Panc1 (cell line): ENCODE measurements around the gene ZNF81. TPM values are rescaled to one million over a fixed set of nuclear protein-coding genes. Genes with fewer than 3 reads are reported as not detected.
"Not testable (repeated sequence)": the region's sequence is repeated elsewhere in the genome, so short reads cannot be mapped to it uniquely, and the experiment has no call there.

Experiments
- ATAC-seq: fragments of 200-7000 bp; cut with Tn5 transposase; 2 replicates; pipeline ENCODE4 v1.9.1; 2020; ENCODE audit warnings: mild to moderate bottlenecking, moderate library complexity
- BruUV-seq: library from RNA; stranded (reverse); fragments of 400-500 nt; replicated peaks from 2 replicates; lab custom pipeline; 2021; lab: Mats Ljungman, UMichigan
- CTCF ChIA-PET: fragments of 300-600 bp; sonication (Branson Sonifier 250); formaldehyde crosslinking; loops from one replicate; lab custom pipeline; 2022; ENCODE audit warnings: antibody characterized with exemption; lab: Charles Lee
- POLR2A ChIA-PET: fragments of 300-600 bp; sonication (Branson Sonifier 250); formaldehyde crosslinking; loops from one replicate; lab custom pipeline; 2022; ENCODE audit warnings: antibody characterized with exemption; lab: Charles Lee
- DNase-seq: peaks from one replicate; pipeline ENCODE4 v3.0.0-alpha.2; 2010; ENCODE audit warnings: low read depth, low spot score
- H3K27ac ChIP-seq: 2 replicates; pipeline ENCODE4 v1.5.1; 2011; ENCODE audit warnings: mild to moderate bottlenecking, low read length, inconsistent platforms
- H3K27me3 ChIP-seq: fragments of 200-500 bp; sonication (Bioruptor generic); 2 replicates; pipeline ENCODE4 v1.6.0; 2014; ENCODE audit warnings: low read length, inconsistent platforms; ENCODE audit not compliant: control insufficient read depth, insufficient read depth
- H3K36me3 ChIP-seq: fragments of 200-500 bp; sonication (Bioruptor generic); 2 replicates; pipeline ENCODE4 v1.5.1; 2014; ENCODE audit warnings: inconsistent platforms, mild to moderate bottlenecking, low read length, moderate library complexity; ENCODE audit not compliant: control insufficient read depth, insufficient read depth
- H3K4me1 ChIP-seq: 2 replicates; pipeline ENCODE4 v1.5.1; 2011; ENCODE audit warnings: inconsistent platforms, mild to moderate bottlenecking, low read length, moderate library complexity; ENCODE audit not compliant: control insufficient read depth, insufficient read depth
- H3K4me3 ChIP-seq, 2 experiments: 2 replicates each; pipeline ENCODE4 v1.5.1; 2011 to 2012; ENCODE audit warnings: low read depth in 2 of 2, low read length in 2 of 2, mild to moderate bottlenecking in 2 of 2, inconsistent platforms in 1 of 2, moderate library complexity in 1 of 2
- H3K9me3 ChIP-seq: fragments of 200-500 bp; sonication (Bioruptor generic); 2 replicates; pipeline ENCODE4 v1.5.1; 2014; ENCODE audit warnings: low read depth, mild to moderate bottlenecking, inconsistent platforms, low read length, moderate library complexity; ENCODE audit not compliant: control insufficient read depth, insufficient read depth
- POLR2AphosphoS5 ChIP-seq: IDR thresholded peaks from 2 replicates; pipeline ENCODE4 v1.6.1; 2012; ENCODE audit warnings: mild to moderate bottlenecking, low read depth, low read length, moderate library complexity
- SIN3A ChIP-seq: IDR thresholded peaks from 2 replicates; pipeline ENCODE4 v1.6.1; 2012; ENCODE audit warnings: low read depth, mild to moderate bottlenecking, low read length, moderate library complexity, borderline replicate concordance; ENCODE audit not compliant: insufficient read depth
- TCF7L2 ChIP-seq: IDR thresholded peaks from 2 replicates; pipeline ENCODE4 v1.6.1; 2011; ENCODE audit warnings: mild to moderate bottlenecking, low read depth, low read length, inconsistent platforms
- in situ Hi-C: cut with HindIII; loops from 2 replicates; pipeline ENCODE4 v1.10.0; 2016; ENCODE audit warnings: low sequenced_read_pairs, low pct_unique_long_range_greater_than_20kb
- intact Hi-C: fragments of 100-400 bp; cut with micrococcal nuclease; formaldehyde crosslinking; loops from one replicate; pipeline ENCODE4 v1.10.0; 2022; ENCODE audit not compliant: unreplicated experiment
- total RNA-seq: library from RNA; stranded (reverse); gene quantifications from one replicate; pipeline ENCODE4 v1.2.1, GENCODE V29; 2021; ENCODE audit not compliant: unreplicated experiment
- TF ChIP-seq, protein P1 (sequence below), 2 experiments: IDR thresholded peaks; 2 replicates each; pipeline ENCODE4 v1.6.1; 2011 to 2012; ENCODE audit warnings: low read depth in 2 of 2, control low read depth in 1 of 2, low read length in 1 of 2, mild to moderate bottlenecking in 1 of 2, moderate library complexity in 1 of 2; ENCODE audit not compliant: insufficient read depth in 1 of 2
- TF ChIP-seq, protein P2 (sequence below): fragments of 450-650 bp; IDR thresholded peaks from 2 replicates; pipeline ENCODE4 v1.5.1; 2017; ENCODE audit warnings: mild to moderate bottlenecking

ZNF81 gene
- total RNA-seq, 1 experiment from 2014 or later: 10.7 TPM

DNA sequence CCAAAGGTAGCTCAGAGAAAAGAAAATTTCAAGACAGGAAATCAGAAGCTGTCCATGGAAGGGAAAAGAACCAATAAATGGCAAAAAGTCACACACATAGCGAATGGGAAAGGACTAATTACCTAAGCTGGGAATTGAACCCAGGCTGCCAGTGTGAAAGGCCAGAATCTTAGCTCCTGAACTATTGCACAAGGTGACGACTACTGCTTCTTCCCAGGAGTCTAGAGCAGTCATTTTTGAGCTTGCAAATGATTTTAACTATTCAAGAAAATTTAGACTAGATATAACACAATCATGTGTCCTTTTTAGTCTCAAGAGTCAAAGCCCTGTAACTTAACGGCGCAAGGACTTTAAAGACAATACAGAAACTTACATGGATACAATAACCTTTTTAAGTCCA, 34.1 kb upstream of the ZNF81 start:
- Histone ChIP-seq H3K9me3 (no peaks in the 10 kb centered on the region), H3K27ac (no peak overlapping the region), H3K4me3 (peak overlapping the region in 1 of 2 experiments; percentile 18; a peak in 1 of 4 replicates), H3K36me3 (no peaks in the 10 kb centered on the region), H3K27me3 (no peaks in the 10 kb centered on the region; the same call in none of the 2 replicates), H3K4me1 (no peaks in the 10 kb centered on the region)
- ATAC-seq: peak; percentile 78
- ChIA-PET POLR2A (interaction anchor here (0.5 kb wide), 1 partner anchor 725 kb away, joined by 3 read pairs; no protein-coding TSS in a partner anchor), CTCF (no interaction called here)
- no TSS peak for BruUV-seq
- in situ Hi-C loops (no loop called here), intact Hi-C loops (no loop called here)
- peak; percentile 12 for DNase-seq
- TF ChIP-seq TCF7L2: no peak
- no peak for TF ChIP-seq SIN3A
- TF ChIP-seq, protein P1, sequence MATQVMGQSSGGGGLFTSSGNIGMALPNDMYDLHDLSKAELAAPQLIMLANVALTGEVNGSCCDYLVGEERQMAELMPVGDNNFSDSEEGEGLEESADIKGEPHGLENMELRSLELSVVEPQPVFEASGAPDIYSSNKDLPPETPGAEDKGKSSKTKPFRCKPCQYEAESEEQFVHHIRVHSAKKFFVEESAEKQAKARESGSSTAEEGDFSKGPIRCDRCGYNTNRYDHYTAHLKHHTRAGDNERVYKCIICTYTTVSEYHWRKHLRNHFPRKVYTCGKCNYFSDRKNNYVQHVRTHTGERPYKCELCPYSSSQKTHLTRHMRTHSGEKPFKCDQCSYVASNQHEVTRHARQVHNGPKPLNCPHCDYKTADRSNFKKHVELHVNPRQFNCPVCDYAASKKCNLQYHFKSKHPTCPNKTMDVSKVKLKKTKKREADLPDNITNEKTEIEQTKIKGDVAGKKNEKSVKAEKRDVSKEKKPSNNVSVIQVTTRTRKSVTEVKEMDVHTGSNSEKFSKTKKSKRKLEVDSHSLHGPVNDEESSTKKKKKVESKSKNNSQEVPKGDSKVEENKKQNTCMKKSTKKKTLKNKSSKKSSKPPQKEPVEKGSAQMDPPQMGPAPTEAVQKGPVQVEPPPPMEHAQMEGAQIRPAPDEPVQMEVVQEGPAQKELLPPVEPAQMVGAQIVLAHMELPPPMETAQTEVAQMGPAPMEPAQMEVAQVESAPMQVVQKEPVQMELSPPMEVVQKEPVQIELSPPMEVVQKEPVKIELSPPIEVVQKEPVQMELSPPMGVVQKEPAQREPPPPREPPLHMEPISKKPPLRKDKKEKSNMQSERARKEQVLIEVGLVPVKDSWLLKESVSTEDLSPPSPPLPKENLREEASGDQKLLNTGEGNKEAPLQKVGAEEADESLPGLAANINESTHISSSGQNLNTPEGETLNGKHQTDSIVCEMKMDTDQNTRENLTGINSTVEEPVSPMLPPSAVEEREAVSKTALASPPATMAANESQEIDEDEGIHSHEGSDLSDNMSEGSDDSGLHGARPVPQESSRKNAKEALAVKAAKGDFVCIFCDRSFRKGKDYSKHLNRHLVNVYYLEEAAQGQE (IDR thresholded peaks at IDR 0.05; ENCODE audit: insufficient read depth in 1 of 2, low read depth in 2 of 2, low read length in 1 of 2): no peak
- TF ChIP-seq, protein P2, sequence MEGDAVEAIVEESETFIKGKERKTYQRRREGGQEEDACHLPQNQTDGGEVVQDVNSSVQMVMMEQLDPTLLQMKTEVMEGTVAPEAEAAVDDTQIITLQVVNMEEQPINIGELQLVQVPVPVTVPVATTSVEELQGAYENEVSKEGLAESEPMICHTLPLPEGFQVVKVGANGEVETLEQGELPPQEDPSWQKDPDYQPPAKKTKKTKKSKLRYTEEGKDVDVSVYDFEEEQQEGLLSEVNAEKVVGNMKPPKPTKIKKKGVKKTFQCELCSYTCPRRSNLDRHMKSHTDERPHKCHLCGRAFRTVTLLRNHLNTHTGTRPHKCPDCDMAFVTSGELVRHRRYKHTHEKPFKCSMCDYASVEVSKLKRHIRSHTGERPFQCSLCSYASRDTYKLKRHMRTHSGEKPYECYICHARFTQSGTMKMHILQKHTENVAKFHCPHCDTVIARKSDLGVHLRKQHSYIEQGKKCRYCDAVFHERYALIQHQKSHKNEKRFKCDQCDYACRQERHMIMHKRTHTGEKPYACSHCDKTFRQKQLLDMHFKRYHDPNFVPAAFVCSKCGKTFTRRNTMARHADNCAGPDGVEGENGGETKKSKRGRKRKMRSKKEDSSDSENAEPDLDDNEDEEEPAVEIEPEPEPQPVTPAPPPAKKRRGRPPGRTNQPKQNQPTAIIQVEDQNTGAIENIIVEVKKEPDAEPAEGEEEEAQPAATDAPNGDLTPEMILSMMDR: no peak
- no peak for TF ChIP-seq POLR2AphosphoS5

DNA sequence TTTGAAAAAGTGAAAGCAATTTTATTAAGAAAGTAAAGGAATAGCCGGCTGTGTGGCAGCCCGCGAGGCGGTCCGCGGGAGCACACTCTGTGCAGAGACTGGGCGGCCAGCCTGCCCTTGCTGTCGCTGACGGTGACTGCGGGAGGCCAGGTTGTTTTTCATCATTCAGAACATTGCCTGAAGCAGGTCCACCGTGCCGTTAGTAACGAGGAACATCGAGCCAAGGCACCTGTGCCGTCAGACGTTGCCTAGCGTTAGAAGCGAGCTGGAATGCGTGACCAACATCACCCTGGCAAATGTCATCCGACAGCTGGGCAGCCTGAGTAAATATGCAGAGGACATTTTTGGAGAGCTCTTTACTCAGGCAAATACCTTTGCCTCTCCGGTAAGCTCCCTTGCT, 33.6 kb upstream of the ZNF81 start:
- peak overlapping the region; percentile 14 to 18; a peak in 2 of 4 replicates for H3K4me3 ChIP-seq
- BruUV-seq: not testable (repeated sequence)
- POLR2A ChIA-PET: interaction anchor here (0.5 kb wide), 1 partner anchor 725 kb away, joined by 3 read pairs; no protein-coding TSS in a partner anchor

DNA sequence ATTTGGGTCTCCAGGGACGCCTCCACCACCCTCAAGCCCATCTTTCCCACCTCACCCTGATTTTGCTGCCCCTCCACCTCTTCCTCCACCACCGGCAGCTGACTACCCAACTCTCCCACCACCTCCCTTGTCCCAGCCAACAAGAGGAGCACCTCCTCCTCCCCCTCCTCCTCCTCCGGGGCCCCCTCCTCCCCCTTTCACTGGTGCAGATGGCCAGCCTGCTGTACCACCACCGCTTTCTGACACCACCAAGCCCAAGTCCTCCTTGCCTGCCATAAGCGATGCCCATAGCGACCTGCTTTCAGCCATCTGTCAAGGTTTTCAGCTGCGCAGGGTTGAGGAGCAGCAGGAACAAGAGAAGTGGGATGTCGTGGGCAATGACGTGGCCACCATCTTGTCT, 32.4 kb upstream of the ZNF81 start:
- no peaks in the 10 kb centered on the region for H3K4me1 ChIP-seq
- no TSS peak for BruUV-seq
- TF ChIP-seq TCF7L2 (no peak), SIN3A (no peak), POLR2AphosphoS5 (no peak)
- TF ChIP-seq, protein P1 (IDR thresholded peaks at IDR 0.05; ENCODE audit: insufficient read depth in 1 of 2, low read depth in 2 of 2, low read length in 1 of 2): no peak
- TF ChIP-seq, protein P2: no peak
- ChIA-PET POLR2A (no interaction called here), CTCF (no interaction called here)
- no peaks in the 10 kb centered on the region; the same call in none of the 2 replicates for H3K27me3 ChIP-seq
- ATAC-seq (no peak), DNase-seq (no peak)
- H3K9me3 ChIP-seq: no peaks in the 10 kb centered on the region
- in situ Hi-C loops (no loop called here), intact Hi-C loops (no loop called here)
- H3K36me3 ChIP-seq: no peaks in the 10 kb centered on the region
- no peak overlapping the region for H3K4me3 ChIP-seq
- no peak overlapping the region for H3K27ac ChIP-seq

More for the DNA sequence above, 33.6 kb upstream of the ZNF81 start:
- H3K36me3 ChIP-seq, in situ Hi-C loops, H3K27me3 ChIP-seq, H3K4me1 ChIP-seq, ATAC-seq, DNase-seq, H3K27ac ChIP-seq, intact Hi-C loops, CTCF ChIA-PET, H3K9me3 ChIP-seq: not testable (repeated sequence)
